Measurements from ENCODE around the gene MYO18B. TPM values are rescaled to one million over a fixed set of nuclear protein-coding genes. Genes with fewer than 3 reads are reported as not detected.

Gene MYO18B
- polyA plus RNA-seq, 1 donor (not counting 4 experiments of a cell fraction or from before 2014, with no cell fraction given): not detected

DNA sequence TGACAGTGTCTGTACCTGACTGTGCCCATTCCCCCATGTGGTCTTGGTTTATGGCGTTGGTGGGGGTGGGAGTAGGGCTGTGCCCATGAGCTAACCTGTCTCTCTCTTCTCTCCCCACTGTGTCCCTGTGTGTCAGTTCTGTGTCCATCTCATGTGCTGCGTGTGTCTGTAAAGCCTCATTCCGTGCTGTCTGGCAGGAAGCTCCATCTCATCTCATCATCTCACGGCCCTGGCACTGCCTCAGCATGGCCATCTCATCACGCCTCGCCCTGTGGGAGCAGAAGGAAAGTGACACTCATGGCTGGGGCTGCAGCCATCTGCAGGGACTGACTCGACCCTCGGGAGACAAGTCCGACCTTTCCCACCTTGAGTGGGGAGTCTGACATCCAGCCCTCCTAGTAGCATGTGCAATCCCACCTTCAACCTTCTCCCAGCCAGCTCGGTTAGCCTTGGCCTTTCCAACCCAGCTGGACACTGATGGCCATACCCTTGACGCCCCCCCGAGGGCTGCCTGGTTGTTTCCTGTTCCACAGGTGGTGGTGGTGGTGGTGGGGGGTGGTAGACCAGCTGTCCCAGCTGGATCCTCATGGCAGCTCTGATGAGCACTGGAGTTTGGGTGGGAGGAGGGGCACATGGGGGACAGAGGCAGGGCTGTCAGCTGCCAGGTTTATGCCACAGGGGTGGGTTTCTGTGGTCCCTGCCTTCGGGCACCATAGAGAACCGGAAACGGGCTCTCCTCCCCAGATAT, 19.0 kb downstream of the MYO18B start:
- Histone ChIP-seq H3K4me2 (ENCODE audit: control insufficient read depth, extremely low read depth, insufficient read depth, low read depth, low read length) (no peak overlapping the region), H3K9me1 (ENCODE audit: control insufficient read depth, extremely low read depth, insufficient read depth, low read length) (no peaks in the 10 kb centered on the region), H3K4me3 (ENCODE audit: control insufficient read depth in 2 of 3, extremely low read depth in 1 of 3, insufficient read depth in 2 of 3, low read depth in 1 of 3, low read length in 3 of 3) (no peak overlapping the region), H3K9me3 (ENCODE audit: control insufficient read depth, low read depth, low read length) (no peaks in the 10 kb centered on the region), H3K4me1 (ENCODE audit: control insufficient read depth, extremely low read depth, insufficient read depth, low read length) (peaks cover 29% of the 10 kb centered on the region), H3K9ac (ENCODE audit: control insufficient read depth, extremely low read depth, insufficient read depth, low read length) (no peak overlapping the region), H4K20me1 (ENCODE audit: control insufficient read depth, extremely low read depth, insufficient read depth, low read length) (no peaks in the 10 kb centered on the region), H3K27ac (ENCODE audit: control insufficient read depth, insufficient read depth, low read length) (no peak overlapping the region), H3K79me2 (ENCODE audit: control insufficient read depth, insufficient read depth, low read length) (no peaks in the 10 kb centered on the region), H3K36me3 (ENCODE audit: control insufficient read depth in 2 of 2, extremely low read depth in 1 of 2, insufficient read depth in 2 of 2, low read length in 2 of 2) (no peaks in the 10 kb centered on the region), H3K27me3 (ENCODE audit: control insufficient read depth, extremely low read depth, insufficient read depth, low read length) (no peaks in the 10 kb centered on the region), H2AFZ (ENCODE audit: control insufficient read depth, low read length) (no peak overlapping the region)
- dilution Hi-C loops (cut with MboI; ENCODE audit: extremely low pct_ligation_motif_present, low sequenced_read_pairs): no loop called here
- FAIRE-seq (peak; percentile 58), DNase-seq (ENCODE audit: low read depth, low spot score) (no peak)
- TF ChIP-seq EZH2 (IDR thresholded peaks at IDR 0.05; ENCODE audit: low read length) (no peak), CTCF (optimal IDR thresholded peaks at IDR 0.05 in 1 of 3, IDR thresholded peaks at IDR 0.05 in 1 of 3, conservative IDR thresholded peaks at IDR 0.05 in 1 of 3; ENCODE audit: extremely low read depth in 1 of 3, insufficient read depth in 2 of 3, low read length in 3 of 3) (no peak)

GRCh38 chr22:25762147-25762546, 20.2 kb downstream of the MYO18B start:
- Histone ChIP-seq H3K27ac (ENCODE audit: control insufficient read depth, insufficient read depth, low read length) (no peak overlapping the region), H3K36me3 (ENCODE audit: control insufficient read depth in 2 of 2, extremely low read depth in 1 of 2, insufficient read depth in 2 of 2, low read length in 2 of 2) (no peaks in the 10 kb centered on the region), H2AFZ (ENCODE audit: control insufficient read depth, low read length) (no peak overlapping the region), H3K4me3 (ENCODE audit: control insufficient read depth in 2 of 3, extremely low read depth in 1 of 3, insufficient read depth in 2 of 3, low read depth in 1 of 3, low read length in 3 of 3) (no peak overlapping the region), H3K4me1 (ENCODE audit: control insufficient read depth, extremely low read depth, insufficient read depth, low read length) (peaks cover 28% of the 10 kb centered on the region), H3K4me2 (ENCODE audit: control insufficient read depth, extremely low read depth, insufficient read depth, low read depth, low read length) (no peak overlapping the region), H3K79me2 (ENCODE audit: control insufficient read depth, insufficient read depth, low read length) (no peaks in the 10 kb centered on the region), H3K9me3 (ENCODE audit: control insufficient read depth, low read depth, low read length) (peaks cover 7% of the 10 kb centered on the region), H3K27me3 (ENCODE audit: control insufficient read depth, extremely low read depth, insufficient read depth, low read length) (no peaks in the 10 kb centered on the region), H3K9ac (ENCODE audit: control insufficient read depth, extremely low read depth, insufficient read depth, low read length) (no peak overlapping the region), H4K20me1 (ENCODE audit: control insufficient read depth, extremely low read depth, insufficient read depth, low read length) (no peaks in the 10 kb centered on the region), H3K9me1 (ENCODE audit: control insufficient read depth, extremely low read depth, insufficient read depth, low read length) (no peaks in the 10 kb centered on the region)
- FAIRE-seq (no peak), DNase-seq (ENCODE audit: low read depth, low spot score) (no peak)
- TF ChIP-seq EZH2 (IDR thresholded peaks at IDR 0.05; ENCODE audit: low read length) (no peak), CTCF (optimal IDR thresholded peaks at IDR 0.05 in 1 of 3, IDR thresholded peaks at IDR 0.05 in 1 of 3, conservative IDR thresholded peaks at IDR 0.05 in 1 of 3; ENCODE audit: extremely low read depth in 1 of 3, insufficient read depth in 2 of 3, low read length in 3 of 3) (no peak)
- dilution Hi-C loops (cut with MboI; ENCODE audit: extremely low pct_ligation_motif_present, low sequenced_read_pairs): no loop called here

Data from keratinocyte (primary cell).